Motor neuron (in vitro differentiated cells): ENCODE measurements around the gene ANO7. TPM values are rescaled to one million over a fixed set of nuclear protein-coding genes. Genes with fewer than 3 reads are reported as not detected.

ENCODE experiments used
- ATAC-seq, 8 experiments: fragments of 200-7000 bp; cut with Tn5 transposase; replicated peaks in 6 of 8; 2 replicates each; pipeline ENCODE4 v1.8.0; 2021; ENCODE audit warnings: mild to moderate bottlenecking in 8 of 8, moderate library complexity in 8 of 8
- H3K27ac ChIP-seq, 2 donors: fragments of 250-450 bp; sonication (Bioruptor Pico); 2 replicates each; pipeline ENCODE4 v1.9.0; 2021; ENCODE audit warnings: antibody characterized with exemption in 2 of 2, mild to moderate bottlenecking in 2 of 2, moderate library complexity in 1 of 2
- H3K4me1 ChIP-seq, 2 donors: fragments of 250-450 bp; sonication (Bioruptor Pico); replicated peaks in 1 of 2; 2 replicates each; pipeline ENCODE4 v1.6.1; 2021; ENCODE audit warnings: antibody characterized with exemption in 2 of 2, mild to moderate bottlenecking in 2 of 2, moderate library complexity in 1 of 2
- H3K4me3 ChIP-seq, 5 donors: fragments of 250-450 bp; sonication (Bioruptor Pico); 2 replicates each; pipeline ENCODE4 v1.9.0; 2021; ENCODE audit warnings: antibody characterized with exemption in 5 of 5, mild to moderate bottlenecking in 5 of 5, moderate library complexity in 4 of 5
- WGBS, 10 experiments: fragments of 450-650 bp; shearing (Covaris generic); methylation state at CpG; one replicate each; pipeline ENCODE4 v1.0.0; 2022; 5-methylcytosine and 5-hydroxymethylcytosine counted together
- in situ Hi-C, 9 experiments: fragments of 400-800 bp; cut with MboI; loops; one replicate each; pipeline ENCODE4 v1.15.0; 2021; ENCODE audit warnings: low sequenced_read_pairs in 9 of 9, low pct_unique_long_range_greater_than_20kb in 2 of 9; ENCODE audit not compliant: unreplicated experiment in 9 of 9
- total RNA-seq, 8 experiments: library from RNA; unstranded; fragments of 300-600 nt; gene quantifications; 2 replicates each; pipeline versions ENCODE4 v1.2.3 to v1.2.4, GENCODE V29; 2022

ANO7 gene
- total RNA-seq, 8 experiments from 2014 or later, result 0.54 to 3.2 (median 1.7) TPM

DNA sequence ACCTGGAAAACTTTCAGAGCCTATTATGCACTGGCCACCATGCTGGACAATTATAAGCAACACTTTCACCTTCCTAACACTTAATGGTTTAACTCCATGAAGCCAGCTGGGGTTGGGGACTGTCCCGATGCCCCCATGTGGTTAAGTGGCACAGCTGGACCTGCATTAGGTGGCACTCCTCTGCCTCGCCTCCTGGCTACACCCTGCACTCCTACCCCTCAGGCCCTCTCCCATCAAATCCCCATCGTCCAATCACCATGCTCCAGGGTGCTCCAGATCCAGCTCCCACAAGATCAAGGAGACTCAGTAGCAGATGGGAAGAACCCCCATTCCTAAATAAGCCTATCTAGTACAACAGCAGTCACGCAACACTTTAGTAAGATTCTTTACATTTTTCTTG lies 73.2 kb downstream of the ANO7 start:
- Histone ChIP-seq H3K27ac (no peak overlapping the region), H3K4me3 (no peak overlapping the region), H3K4me1 (no peaks in the 10 kb centered on the region)
- no peak for ATAC-seq
- WGBS, 10 experiments, result 40 to 100% (median 91%) methylated on average over 1 to 3 of the region's 4 CpGs; no CpG with 5 or more reads in 2 of the 10 experiments
- in situ Hi-C loops, result no loop called here

DNA sequence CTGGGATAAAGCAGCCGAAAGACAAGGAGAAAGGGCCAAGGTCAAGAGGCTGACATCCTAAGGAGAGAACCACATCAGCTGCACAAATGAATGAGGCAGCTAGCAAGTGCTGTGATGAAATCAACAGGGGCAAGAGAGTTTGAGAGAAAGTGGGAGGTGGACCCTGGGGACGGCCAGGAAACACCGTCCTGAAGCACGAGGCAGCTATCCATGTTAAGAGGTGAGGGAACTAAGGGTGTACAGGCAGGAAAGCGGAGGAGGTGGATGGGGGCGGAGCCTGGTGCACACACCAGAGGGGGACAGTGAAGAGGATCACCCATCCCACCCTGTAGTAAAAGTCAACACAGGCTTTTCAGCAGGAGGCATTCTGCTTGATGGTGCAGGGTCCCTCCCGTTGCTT lies 74.6 kb downstream of the ANO7 start:
- ATAC-seq, result no peak
- H3K4me1 ChIP-seq, result no peaks in the 10 kb centered on the region
- WGBS, 10 experiments, result 70 to 100% (median 89%) methylated on average over 2 to 6 of the region's 7 CpGs; no CpG with 5 or more reads in 5 of the 10 experiments
- H3K27ac ChIP-seq, result no peak overlapping the region
- H3K4me3 ChIP-seq, result no peak overlapping the region
- in situ Hi-C loops, result no loop called here

DNA sequence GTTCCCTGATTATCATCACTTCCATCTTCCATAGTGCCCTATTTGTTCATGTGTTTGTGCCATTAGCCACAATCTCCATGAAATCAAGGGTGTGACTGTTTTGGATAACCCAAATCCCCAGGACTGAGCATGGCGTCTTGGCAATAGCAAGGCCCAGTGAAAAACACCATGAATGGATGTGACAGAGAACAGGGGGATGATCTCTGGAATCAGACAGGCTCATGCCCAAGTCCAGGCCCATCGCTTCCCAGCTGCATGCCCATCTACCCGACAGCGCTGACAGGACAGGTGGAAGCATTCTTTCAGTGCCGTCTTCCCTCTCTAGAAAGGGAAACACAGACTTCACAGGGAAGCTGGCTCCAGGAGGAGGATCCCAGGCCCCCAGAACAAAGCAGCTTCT lies 77.0 kb downstream of the ANO7 start:
- H3K4me3 ChIP-seq, result no peak overlapping the region
- H3K27ac ChIP-seq, result no peak overlapping the region
- no peak for ATAC-seq
- no peaks in the 10 kb centered on the region for H3K4me1 ChIP-seq
- 60 to 100% (median 90%) methylated on average over 1 to 3 of the region's 5 CpGs; no CpG with 5 or more reads in 4 of the 10 experiments for WGBS, 10 experiments
- in situ Hi-C loops, result no loop called here

DNA sequence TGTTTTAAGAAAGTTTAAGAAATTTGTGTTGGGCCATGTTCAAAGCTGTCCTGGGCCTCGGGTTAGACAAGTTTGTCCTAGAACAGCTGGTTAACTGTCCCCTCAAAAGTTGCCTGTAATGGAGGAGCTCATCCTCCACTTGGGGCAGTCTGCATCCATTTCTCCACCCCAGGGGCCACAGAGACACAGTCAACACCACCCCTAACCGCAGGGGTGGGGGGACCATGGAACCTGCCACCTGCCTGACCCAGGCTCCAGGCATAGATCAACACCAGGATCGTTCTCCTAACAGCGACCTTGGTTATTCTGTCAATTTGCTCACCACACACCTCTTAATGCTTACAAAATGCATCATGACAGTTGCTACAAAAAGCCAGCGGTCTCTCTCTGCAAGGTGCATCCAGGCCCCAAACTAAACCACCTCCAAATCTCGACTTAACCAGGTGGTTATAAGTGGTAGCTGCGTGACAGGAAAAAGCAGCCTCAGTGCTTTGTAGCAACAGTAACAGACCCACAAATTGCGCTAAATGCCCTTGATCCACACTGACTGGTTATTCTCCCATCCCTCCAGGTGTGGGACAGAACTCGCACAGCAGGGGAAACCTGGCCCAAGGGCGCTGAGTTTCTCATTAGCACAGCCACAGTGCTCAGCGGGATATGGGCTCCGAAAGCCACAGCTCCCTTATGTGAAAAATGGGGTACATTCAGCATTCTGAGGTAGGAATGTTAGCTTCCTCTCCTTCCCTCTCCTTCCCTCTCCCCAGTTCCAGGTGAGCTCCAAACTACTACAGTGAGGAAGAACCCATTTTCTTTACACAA lies 79.0 kb downstream of the ANO7 start:
- Histone ChIP-seq H3K4me1 (peaks cover 6 to 10% of the 10 kb centered on the region in 2 donors), H3K4me3 (no peak overlapping the region), H3K27ac (no peak overlapping the region)
- ATAC-seq, result no peak
- 48 to 93% (median 82%) methylated on average over 1 to 8 of the region's 12 CpGs; no CpG with 5 or more reads in 4 of the 10 experiments for WGBS, 10 experiments
- in situ Hi-C loops, result no loop called here

DNA sequence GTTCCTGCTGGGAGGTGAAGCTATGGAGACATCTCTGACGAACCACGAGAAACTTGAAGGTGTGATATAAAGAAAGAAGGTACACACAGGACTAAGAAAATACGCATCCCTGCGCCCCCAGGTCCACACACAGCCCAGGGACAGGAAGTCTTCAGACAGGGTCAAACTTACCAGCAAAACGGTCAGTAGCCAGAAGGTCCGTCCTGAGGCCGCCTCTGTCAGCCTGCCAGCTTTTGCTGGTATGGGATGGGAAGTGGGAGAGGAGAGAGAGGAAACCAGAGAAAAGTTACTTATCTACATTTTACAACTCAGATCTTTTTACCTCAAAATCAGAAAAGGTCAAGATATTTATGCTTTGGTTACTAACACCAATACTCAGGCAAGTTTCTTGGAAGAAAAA lies 79.8 kb downstream of the ANO7 start:
- no peak for ATAC-seq
- Histone ChIP-seq H3K27ac (no peak overlapping the region), H3K4me3 (no peak overlapping the region), H3K4me1 (peaks cover 6 to 13% of the 10 kb centered on the region in 2 donors)
- in situ Hi-C loops, result no loop called here
- WGBS, 10 experiments, result 58 to 100% (median 96%) methylated on average over 2 to 7 of the region's 7 CpGs; no CpG with 5 or more reads in 3 of the 10 experiments

DNA sequence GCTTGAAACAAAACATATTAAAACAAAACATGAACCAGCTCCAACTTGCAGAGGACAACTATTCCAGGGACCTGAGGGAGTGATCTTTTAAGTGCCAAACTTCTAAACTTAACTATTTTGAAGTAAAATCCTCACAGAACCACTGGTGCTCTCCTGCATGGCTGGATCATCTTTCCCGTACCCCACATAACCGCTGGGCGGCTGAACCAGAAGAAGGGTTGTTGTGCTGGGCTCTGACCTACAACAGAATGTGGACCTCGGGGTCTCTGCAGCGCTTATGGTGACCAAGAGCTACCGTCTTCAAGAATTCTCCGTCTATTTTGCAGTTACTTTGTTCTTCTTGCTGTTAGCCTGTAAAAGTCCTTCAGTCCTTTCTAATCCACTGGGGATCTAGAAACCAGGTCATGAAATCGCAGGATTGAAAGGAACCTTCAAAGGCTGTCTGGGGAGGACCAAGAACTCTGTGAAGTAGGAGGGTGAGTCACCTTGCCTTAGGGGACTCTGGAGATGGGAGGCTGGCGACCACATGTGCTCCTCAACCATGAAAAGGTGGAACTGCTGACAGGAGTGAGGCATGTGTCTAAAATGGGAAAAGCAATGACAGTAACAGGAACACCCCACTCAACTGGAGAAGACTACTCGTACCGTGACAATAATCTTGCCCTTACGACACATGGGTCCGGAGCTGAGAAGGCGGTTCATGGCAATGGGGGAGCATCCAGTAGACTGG lies 80.4 kb downstream of the ANO7 start:
- Histone ChIP-seq H3K4me3 (no peak overlapping the region), H3K4me1 (peaks cover 6 to 16% of the 10 kb centered on the region in 2 donors), H3K27ac (no peak overlapping the region)
- WGBS, 10 experiments, result 17 to 100% (median 94%) methylated on average over 1 to 14 of the region's 14 CpGs
- in situ Hi-C loops, result no loop called here
- peak in 3 of 8 experiments; percentile 19 to 30 (median 26) for ATAC-seq

DNA sequence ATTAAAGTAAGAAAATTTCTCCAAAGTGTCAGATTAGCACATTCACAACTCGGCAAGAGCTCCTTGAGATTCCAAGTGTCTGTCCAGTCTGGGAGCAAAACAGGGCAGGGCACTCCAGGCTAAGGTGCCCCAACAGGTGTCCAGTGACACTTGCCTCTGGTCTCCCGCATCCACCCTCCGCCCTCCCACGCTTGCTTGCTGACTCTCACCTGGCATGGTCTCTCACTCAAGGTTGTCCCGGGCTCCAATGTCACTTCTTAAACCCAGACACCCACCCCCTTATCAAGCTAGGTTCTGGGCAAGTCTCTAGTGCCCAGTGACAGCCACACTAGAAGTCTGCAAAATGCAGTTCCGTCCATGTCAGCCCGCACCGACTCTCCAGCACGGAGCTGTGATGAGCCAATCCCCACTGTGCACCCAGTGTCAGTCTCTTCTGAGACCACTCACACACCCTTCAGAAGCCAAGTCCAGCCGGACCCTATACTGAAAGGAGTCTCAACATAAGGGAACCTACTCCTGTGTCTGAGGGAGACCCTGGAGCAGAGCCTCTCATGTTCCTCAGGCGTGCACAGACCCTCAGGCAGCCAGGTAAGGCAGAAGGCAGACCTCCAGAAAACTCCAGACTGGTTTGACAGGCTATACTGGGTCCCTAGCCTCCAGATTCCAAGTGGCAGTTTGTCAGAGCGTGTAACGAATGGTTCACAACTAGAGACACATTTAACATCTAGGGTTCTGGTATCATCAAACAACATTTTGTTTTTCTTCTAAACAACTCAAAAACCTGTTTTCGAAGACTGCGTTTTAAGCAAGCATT lies 81.4 kb downstream of the ANO7 start:
- in situ Hi-C loops, result no loop called here
- Histone ChIP-seq H3K27ac (no peak overlapping the region), H3K4me1 (peaks cover 6 to 16% of the 10 kb centered on the region in 2 donors), H3K4me3 (no peak overlapping the region)
- no peak for ATAC-seq
- WGBS, 10 experiments, result 47 to 100% (median 93%) methylated on average over 1 to 13 of the region's 15 CpGs; no CpG with 5 or more reads in 1 of the 10 experiments

DNA sequence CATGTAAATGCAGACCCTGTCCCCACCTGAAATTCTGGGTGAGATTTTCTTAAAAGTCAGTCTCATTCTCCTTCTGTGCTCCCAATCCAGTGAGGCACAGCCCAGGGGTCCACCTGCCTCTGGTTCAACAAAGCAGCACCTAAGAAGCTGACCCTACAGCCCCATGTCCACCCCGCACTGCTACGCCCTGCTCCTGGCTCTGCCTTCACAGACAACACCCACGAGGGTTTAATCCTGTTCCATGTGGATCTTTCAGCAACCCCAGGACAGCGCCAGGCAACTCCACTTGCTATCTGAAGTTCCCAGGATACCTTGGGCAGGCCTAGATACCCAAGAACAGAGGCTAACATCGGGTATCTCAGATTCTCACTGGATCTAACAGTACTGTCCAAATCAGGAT lies 82.1 kb downstream of the ANO7 start:
- no peak overlapping the region for H3K27ac ChIP-seq
- 24 to 100% (median 94%) methylated on average over 1 to 5 of the region's 5 CpGs; no CpG with 5 or more reads in 3 of the 10 experiments for WGBS, 10 experiments
- in situ Hi-C loops, result no loop called here
- H3K4me3 ChIP-seq, result peak overlapping the region in 1 of 5 donors; percentile 86
- peaks cover 6 to 16% of the 10 kb centered on the region in 2 donors for H3K4me1 ChIP-seq
- no peak for ATAC-seq

DNA sequence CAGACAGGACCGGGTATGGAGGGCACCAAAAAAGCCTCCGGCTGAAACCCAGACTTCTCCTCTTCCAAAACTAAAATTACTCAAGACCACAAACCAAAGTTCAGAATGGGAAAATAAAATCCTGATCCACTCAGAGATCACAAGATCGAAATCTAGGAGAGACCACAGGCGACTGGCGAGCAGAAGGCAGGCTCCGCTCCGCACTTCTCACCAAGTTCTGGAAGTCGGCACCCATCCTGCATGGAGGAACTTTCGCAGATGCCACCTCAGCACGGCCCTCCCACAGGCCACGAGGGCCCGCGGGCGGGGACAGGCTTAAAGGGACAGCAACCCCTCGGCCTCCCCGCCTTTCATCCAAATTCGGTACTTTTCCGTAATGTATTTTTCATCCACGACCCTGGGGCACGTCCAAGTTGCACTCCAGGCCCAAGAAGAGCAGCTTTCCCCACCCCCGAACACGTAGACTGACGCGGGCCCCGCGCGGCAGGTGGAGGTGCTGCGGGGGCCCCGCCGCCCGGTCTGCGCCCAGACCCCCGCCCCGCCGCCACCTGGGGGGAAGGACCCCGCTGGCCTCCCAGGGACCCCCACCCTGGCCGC lies 83.3 kb downstream of the ANO7 start:
- 0 to 25% (median 10%) methylated on average over 1 to 8 of the region's 37 CpGs; no CpG with 5 or more reads in 3 of the 10 experiments for WGBS, 10 experiments
- H3K27ac ChIP-seq, result peak overlapping the region; percentile 58 to 79
- H3K4me3 ChIP-seq, result peak overlapping the region; percentile 69 to 90 (median 81)
- in situ Hi-C loops, result no loop called here
- H3K4me1 ChIP-seq, result peaks cover 6 to 16% of the 10 kb centered on the region in 2 donors
- ATAC-seq, result peak; percentile 54 to 71 (median 60)

DNA sequence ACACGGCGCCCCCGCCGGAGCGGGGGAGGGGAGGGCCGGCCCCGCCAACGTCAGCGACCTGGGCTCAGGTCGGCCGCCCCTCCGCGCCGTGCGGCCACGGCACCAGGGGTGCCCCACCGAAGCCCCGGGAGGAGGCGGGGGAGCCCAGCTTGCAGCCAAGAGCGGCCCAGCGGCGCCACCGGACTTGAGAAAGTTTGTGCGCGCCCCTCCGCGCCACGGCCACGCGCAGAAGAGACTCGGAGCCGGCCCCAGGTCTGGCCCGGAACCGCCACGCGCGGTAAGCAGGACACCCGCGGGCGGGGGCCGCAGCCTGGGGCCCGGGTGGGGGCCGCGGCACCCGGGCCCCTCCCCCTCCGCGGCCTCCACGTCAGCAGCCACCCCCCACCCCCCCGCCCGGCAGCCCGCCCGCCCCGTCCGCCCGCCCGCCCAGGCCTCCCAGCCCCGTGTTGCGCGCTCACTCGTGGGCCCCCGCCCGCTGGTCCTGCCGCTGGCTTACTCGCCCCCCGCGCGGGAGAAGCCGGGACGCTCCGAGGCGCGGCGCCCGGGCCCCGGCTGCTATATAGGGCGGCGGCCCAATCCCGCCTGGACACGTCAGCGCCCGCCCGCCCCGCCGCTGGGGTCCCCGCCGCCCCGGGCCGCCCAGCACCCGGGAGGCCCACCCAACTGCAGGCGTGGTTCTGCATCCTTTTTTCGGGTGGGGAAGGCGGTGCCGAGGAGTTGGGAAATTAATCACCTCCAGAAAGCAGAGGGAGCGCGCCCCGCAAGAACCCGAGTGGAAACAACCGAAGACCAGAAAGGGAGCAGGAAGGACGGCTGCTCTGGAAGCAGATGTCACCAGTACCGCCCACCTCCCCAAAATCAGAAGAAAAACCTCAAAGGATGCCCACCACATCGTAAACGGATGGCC lies 84.1 kb downstream of the ANO7 start:
- Histone ChIP-seq H3K4me1 (peaks cover 6 to 16% of the 10 kb centered on the region in 2 donors), H3K4me3 (peak overlapping the region; percentile 69 to 90 (median 81)), H3K27ac (peak overlapping the region; percentile 58 to 79)
- peak; percentile 63 to 90 (median 86) for ATAC-seq
- in situ Hi-C loops, result no loop called here
- WGBS, 10 experiments, result 0 to 15% (median 0%) methylated on average over 1 to 6 of the region's 102 CpGs; no CpG with 5 or more reads in 7 of the 10 experiments

DNA sequence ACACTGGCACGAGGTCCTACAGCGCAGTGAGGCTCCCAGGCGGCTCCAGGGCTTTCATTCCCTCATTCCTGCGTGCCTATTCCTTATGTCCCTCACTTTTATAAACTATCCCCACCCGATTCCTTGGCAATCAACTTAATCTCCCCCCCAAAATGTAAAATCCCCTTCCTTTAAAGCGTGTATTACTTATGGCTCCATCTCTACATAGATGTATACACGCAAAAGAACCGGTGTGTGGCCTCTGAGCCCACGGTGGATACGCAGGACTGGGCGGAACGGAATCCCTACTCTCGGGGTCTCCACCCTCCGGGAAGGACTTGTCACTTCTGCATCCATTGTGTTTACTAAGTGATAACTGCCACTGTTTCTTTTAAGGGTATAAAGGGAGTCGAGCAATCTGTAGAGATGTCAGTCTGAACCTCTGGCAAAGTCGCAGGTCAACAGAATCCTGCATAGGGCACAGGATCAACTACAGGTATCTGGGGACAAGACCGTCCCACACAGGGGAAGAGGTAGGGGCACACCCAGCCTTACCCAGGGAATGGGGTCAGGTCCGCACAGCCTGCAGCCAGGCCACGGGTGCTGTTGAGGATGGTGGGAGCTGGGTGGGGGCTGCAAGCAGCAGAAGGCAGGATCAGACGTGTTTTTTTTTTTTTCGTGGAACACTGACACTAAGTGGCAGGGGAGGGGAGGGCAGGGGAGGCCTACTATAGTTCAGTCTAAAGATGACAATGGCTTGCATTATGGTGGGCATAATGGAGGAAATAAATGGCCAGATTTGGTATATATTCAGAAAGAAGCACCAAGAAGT lies 84.9 kb downstream of the ANO7 start:
- peak in 2 of 8 experiments; percentile 2 for ATAC-seq
- H3K27ac ChIP-seq, result peak overlapping the region in 1 of 2 donors; percentile 79
- WGBS, 10 experiments, result 0 to 88% (median 46%) methylated on average over 1 to 11 of the region's 21 CpGs; no CpG with 5 or more reads in 1 of the 10 experiments

More for the DNA sequence above, 84.9 kb downstream of the ANO7 start:
- Histone ChIP-seq H3K4me3 (peak overlapping the region; percentile 69 to 90 (median 81)), H3K4me1 (peaks cover 6 to 16% of the 10 kb centered on the region in 2 donors)
- in situ Hi-C loops, result no loop called here
